ENCODE data around the gene TRERF1. TPM values are rescaled to one million over a fixed set of nuclear protein-coding genes. Genes with fewer than 3 reads are reported as not detected.
"Not testable (repeated sequence)": the region's sequence is repeated elsewhere in the genome, so short reads cannot be mapped to it uniquely, and the experiment has no call there.

The TRERF1 gene
- total RNA-seq, 5 donors from 2014 or later (not counting 1 experiment from before 2014, with no cell fraction given): 20.5 to 52.2 (median 25.6) TPM

DNA sequence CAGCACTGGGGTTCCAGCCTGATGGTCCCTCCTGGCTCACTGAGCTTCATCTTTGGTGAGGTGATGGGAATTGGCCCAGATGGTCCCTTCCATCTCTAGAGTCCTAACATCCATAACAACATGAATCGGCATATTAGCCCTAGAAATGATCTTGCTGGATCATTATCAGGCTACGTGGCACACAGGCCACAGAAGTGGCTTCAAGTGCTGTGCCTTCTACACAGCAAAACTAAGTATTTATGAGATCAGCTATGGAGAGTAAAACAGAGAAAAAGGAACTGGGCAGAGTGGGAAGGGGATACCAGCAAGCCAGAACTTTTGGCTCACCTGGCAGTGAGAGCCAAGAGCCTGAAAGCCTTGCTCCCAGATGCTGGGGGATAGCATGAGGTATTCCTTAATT lies 116.9 kb downstream of the TRERF1 start:
- ChIA-PET CTCF (no interaction called here), POLR2A (no interaction called here)
- no CpG with 5 or more reads among the region's 2 CpGs for WGBS (ENCODE audit: insufficient coverage)
- no peak for DNase-seq
- H3K27ac Mint-ChIP-seq: peak overlapping the region in 1 of 2 donors; percentile 14
- Histone ChIP-seq H3K27me3 (replicated peaks in 1 of 2; ENCODE audit: control insufficient read depth in 2 of 2, extremely low read depth in 1 of 2, insufficient read depth in 2 of 2, low read length in 1 of 2) (no peaks in the 10 kb centered on the region), H3K36me3 (ENCODE audit: control insufficient read depth in 2 of 2, extremely low read depth in 1 of 2, insufficient read depth in 1 of 2, low read length in 1 of 2) (peaks cover 0 to 9% of the 10 kb centered on the region in 2 donors), H3K4me3 (ENCODE audit: control insufficient read depth in 1 of 2, extremely low read depth in 1 of 2, low read length in 1 of 2) (no peak overlapping the region), H3K9me3 (no peaks in the 10 kb centered on the region), H3K27ac (ENCODE audit: low read length) (no peak overlapping the region), H3K4me1 (ENCODE audit: control insufficient read depth in 1 of 2, extremely low read depth in 1 of 2, insufficient read depth in 2 of 2, low read length in 2 of 2) (peaks cover 0 to 22% of the 10 kb centered on the region in 2 experiments)
- H3K27me3 Mint-ChIP-seq: no peaks in the 10 kb centered on the region
- H3K9me3 Mint-ChIP-seq: no peaks in the 10 kb centered on the region
- peaks cover 58 to 63% (median 60%) of the 10 kb centered on the region in 3 donors for H3K4me1 Mint-ChIP-seq
- no peak for ATAC-seq (replicated peaks in 1 of 4)
- H3K4me3 Mint-ChIP-seq: no peak overlapping the region
- H3K36me3 Mint-ChIP-seq: peaks cover 20% of the 10 kb centered on the region

DNA sequence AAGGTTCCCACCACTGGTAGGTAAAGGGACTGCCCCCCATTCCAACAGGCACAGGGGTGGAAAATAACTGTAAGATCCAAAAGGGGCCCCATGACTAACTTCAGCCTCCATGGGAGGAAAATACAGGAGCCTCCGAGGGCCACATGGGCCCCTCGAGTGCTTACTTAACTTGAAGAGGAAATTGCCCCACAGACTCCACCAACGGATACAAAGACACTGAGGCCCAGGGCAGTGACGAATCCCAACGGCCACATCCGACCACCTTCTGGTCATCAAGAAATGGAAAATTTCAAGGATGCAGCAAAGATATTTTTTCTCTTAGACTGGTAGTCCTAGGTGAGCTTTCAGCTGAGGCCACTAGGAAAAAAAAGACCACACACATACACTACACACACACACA lies 118.1 kb downstream of the TRERF1 start:
- no peaks in the 10 kb centered on the region for H3K9me3 ChIP-seq
- no peak overlapping the region for H3K27ac Mint-ChIP-seq
- H3K27me3 Mint-ChIP-seq: no peaks in the 10 kb centered on the region
- H3K36me3 Mint-ChIP-seq: peaks cover 21% of the 10 kb centered on the region
- peaks cover 0 to 9% of the 10 kb centered on the region in 2 donors for H3K36me3 ChIP-seq (ENCODE audit: control insufficient read depth in 2 of 2, extremely low read depth in 1 of 2, insufficient read depth in 1 of 2, low read length in 1 of 2)
- no peaks in the 10 kb centered on the region for H3K27me3 ChIP-seq (replicated peaks in 1 of 2; ENCODE audit: control insufficient read depth in 2 of 2, extremely low read depth in 1 of 2, insufficient read depth in 2 of 2, low read length in 1 of 2)
- H3K4me3 ChIP-seq (ENCODE audit: control insufficient read depth in 1 of 2, extremely low read depth in 1 of 2, low read length in 1 of 2): no peak overlapping the region
- ChIA-PET POLR2A (no interaction called here), CTCF (interaction anchor here in 1 of 2 donors (0.6 kb wide), 1 partner anchor 15 kb away, joined by 4 read pairs; no protein-coding TSS in a partner anchor)
- no peak overlapping the region for H3K27ac ChIP-seq (ENCODE audit: low read length)
- peaks cover 0 to 15% of the 10 kb centered on the region in 2 experiments for H3K4me1 ChIP-seq (ENCODE audit: control insufficient read depth in 1 of 2, extremely low read depth in 1 of 2, insufficient read depth in 2 of 2, low read length in 2 of 2)
- WGBS (ENCODE audit: insufficient coverage): 98% methylated on average over 5 of the region's 6 CpGs
- no peaks in the 10 kb centered on the region for H3K9me3 Mint-ChIP-seq
- no peak overlapping the region for H3K4me3 Mint-ChIP-seq
- no peak for DNase-seq
- ATAC-seq (replicated peaks in 1 of 4): no peak
- H3K4me1 Mint-ChIP-seq: peaks cover 50 to 55% (median 50%) of the 10 kb centered on the region in 3 donors

DNA sequence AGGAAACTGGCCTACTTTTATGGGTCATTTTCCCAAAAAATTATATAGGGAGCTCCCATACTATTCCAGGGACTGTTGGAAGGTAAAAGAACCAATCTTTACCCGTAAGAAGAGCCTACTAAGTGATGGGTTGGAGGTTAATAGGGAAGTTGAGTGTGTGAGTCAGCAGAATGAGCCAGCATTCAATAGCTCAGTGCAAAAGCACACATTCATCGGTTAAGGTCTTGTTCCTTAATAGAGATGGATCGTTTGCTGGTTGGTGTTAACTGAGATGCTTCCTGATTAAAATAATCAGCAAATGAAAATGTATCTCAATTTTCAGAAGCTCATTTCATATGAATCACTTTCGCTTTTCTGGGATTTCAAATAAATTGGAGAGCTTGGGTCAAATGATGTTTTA lies 118.8 kb downstream of the TRERF1 start:
- ATAC-seq (replicated peaks in 1 of 4): no peak
- no peaks in the 10 kb centered on the region for H3K27me3 ChIP-seq (replicated peaks in 1 of 2; ENCODE audit: control insufficient read depth in 2 of 2, extremely low read depth in 1 of 2, insufficient read depth in 2 of 2, low read length in 1 of 2)
- H3K9me3 ChIP-seq: no peaks in the 10 kb centered on the region
- H3K27ac ChIP-seq (ENCODE audit: low read length): no peak overlapping the region
- H3K36me3 ChIP-seq (ENCODE audit: control insufficient read depth in 2 of 2, extremely low read depth in 1 of 2, insufficient read depth in 1 of 2, low read length in 1 of 2): peaks cover 0 to 9% of the 10 kb centered on the region in 2 donors
- Mint-ChIP-seq H3K9me3 (no peaks in the 10 kb centered on the region), H3K4me3 (no peak overlapping the region), H3K4me1 (peaks cover 44 to 51% (median 46%) of the 10 kb centered on the region in 3 donors), H3K27ac (no peak overlapping the region), H3K27me3 (no peaks in the 10 kb centered on the region), H3K36me3 (peaks cover 20% of the 10 kb centered on the region)
- 90% methylated on average over 1 of the region's 4 CpGs for WGBS (ENCODE audit: insufficient coverage)
- CTCF ChIA-PET: interaction anchor here in 1 of 2 donors (0.6 kb wide), 1 partner anchor 509 kb away, joined by 3 read pairs; no protein-coding TSS in a partner anchor
- no peak for DNase-seq
- H3K4me3 ChIP-seq (ENCODE audit: control insufficient read depth in 1 of 2, extremely low read depth in 1 of 2, low read length in 1 of 2): no peak overlapping the region
- H3K4me1 ChIP-seq (ENCODE audit: control insufficient read depth in 1 of 2, extremely low read depth in 1 of 2, insufficient read depth in 2 of 2, low read length in 2 of 2): peaks cover 0 to 16% of the 10 kb centered on the region in 2 experiments
- POLR2A ChIA-PET: interaction anchor here in 1 of 2 donors (0.6 kb wide), 1 partner anchor 186 kb away, joined by 4 read pairs; no protein-coding TSS in a partner anchor

- Mint-ChIP-seq H3K4me3 (no peak overlapping the region), H3K27ac (peak overlapping the region in 1 of 2 donors; percentile 8), H3K36me3 (peaks cover 21% of the 10 kb centered on the region), H3K4me1 (peaks cover 34 to 53% (median 48%) of the 10 kb centered on the region in 3 donors), H3K27me3 (no peaks in the 10 kb centered on the region), H3K9me3 (no peaks in the 10 kb centered on the region)
- Histone ChIP-seq H3K36me3 (ENCODE audit: control insufficient read depth in 2 of 2, extremely low read depth in 1 of 2, insufficient read depth in 1 of 2, low read length in 1 of 2) (peaks cover 0 to 3% of the 10 kb centered on the region in 2 donors), H3K4me3 (ENCODE audit: control insufficient read depth in 1 of 2, extremely low read depth in 1 of 2, low read length in 1 of 2) (no peak overlapping the region), H3K27me3 (replicated peaks in 1 of 2; ENCODE audit: control insufficient read depth in 2 of 2, extremely low read depth in 1 of 2, insufficient read depth in 2 of 2, low read length in 1 of 2) (no peaks in the 10 kb centered on the region), H3K27ac (ENCODE audit: low read length) (no peak overlapping the region), H3K9me3 (no peaks in the 10 kb centered on the region), H3K4me1 (ENCODE audit: control insufficient read depth in 1 of 2, extremely low read depth in 1 of 2, insufficient read depth in 2 of 2, low read length in 2 of 2) (peaks cover 0 to 16% of the 10 kb centered on the region in 2 experiments)
- ChIA-PET CTCF (interaction anchor here in 1 of 2 donors (1.1 kb wide), 1 partner anchor 216 kb away, joined by 3 read pairs; no protein-coding TSS in a partner anchor), POLR2A (no interaction called here)
- ATAC-seq (replicated peaks in 1 of 4) (no peak), DNase-seq (no peak)
- WGBS (ENCODE audit: insufficient coverage): no CpG with 5 or more reads among the region's 4 CpGs
These were observed 120.7 kb downstream of the TRERF1 start for GRCh38 chr6:42331019-42331418.

GRCh38 chr6:42326248-42326647 lies 125.5 kb downstream of the TRERF1 start:
- Histone ChIP-seq H3K27ac (ENCODE audit: low read length) (no peak overlapping the region), H3K4me1 (ENCODE audit: control insufficient read depth in 1 of 2, extremely low read depth in 1 of 2, insufficient read depth in 2 of 2, low read length in 2 of 2) (peaks cover 7 to 8% of the 10 kb centered on the region in 2 experiments), H3K4me3 (ENCODE audit: control insufficient read depth in 1 of 2, extremely low read depth in 1 of 2, low read length in 1 of 2) (no peak overlapping the region), H3K9me3 (no peaks in the 10 kb centered on the region), H3K27me3 (replicated peaks in 1 of 2; ENCODE audit: control insufficient read depth in 2 of 2, extremely low read depth in 1 of 2, insufficient read depth in 2 of 2, low read length in 1 of 2) (no peaks in the 10 kb centered on the region), H3K36me3 (ENCODE audit: control insufficient read depth in 2 of 2, extremely low read depth in 1 of 2, insufficient read depth in 1 of 2, low read length in 1 of 2) (no peaks in the 10 kb centered on the region)
- H3K27me3 Mint-ChIP-seq: no peaks in the 10 kb centered on the region
- no peak overlapping the region for H3K4me3 Mint-ChIP-seq
- peaks cover 29% of the 10 kb centered on the region for H3K36me3 Mint-ChIP-seq
- H3K4me1 Mint-ChIP-seq: peaks cover 50 to 66% (median 61%) of the 10 kb centered on the region in 3 donors
- POLR2A ChIA-PET: no interaction called here
- ATAC-seq (replicated peaks in 1 of 4): no peak
- CTCF ChIA-PET: no interaction called here
- no peaks in the 10 kb centered on the region for H3K9me3 Mint-ChIP-seq
- no peak for DNase-seq
- no peak overlapping the region for H3K27ac Mint-ChIP-seq
- WGBS (ENCODE audit: insufficient coverage): no CpG with 5 or more reads among the region's 2 CpGs

DNA sequence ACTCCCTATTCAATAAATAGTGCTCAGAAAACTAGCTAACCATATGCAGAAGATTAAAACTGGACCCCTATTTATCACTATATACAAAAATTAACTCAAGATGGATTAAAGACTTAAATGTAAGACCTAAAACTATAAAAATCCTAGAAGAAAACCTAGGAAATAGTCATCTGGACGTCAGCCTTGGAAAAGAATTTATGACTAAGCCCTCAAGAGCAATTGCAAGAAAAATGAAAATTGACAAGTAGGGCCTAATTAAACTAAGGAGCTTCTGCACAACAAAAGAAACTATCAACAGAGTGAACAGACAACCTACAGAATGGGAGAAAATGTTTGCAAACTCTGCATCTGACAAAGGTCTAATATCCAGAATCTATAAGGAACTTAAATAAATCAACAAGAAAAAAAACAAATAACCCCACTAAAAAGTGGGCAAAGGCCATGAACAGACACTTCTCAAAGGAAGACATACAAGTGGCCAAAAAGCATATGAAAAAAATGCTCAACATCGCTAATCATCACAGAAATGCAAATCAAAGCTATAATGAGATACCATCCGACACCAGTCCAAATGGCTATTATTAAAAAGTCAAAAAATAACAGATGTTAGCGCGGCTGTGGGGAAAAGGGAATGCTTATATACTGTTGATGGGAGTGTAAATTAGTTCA lies 126.9 kb downstream of the TRERF1 start:
- H3K9me3 Mint-ChIP-seq; H3K9me3 ChIP-seq; DNase-seq; CTCF ChIA-PET; ATAC-seq (replicated peaks in 1 of 4); H3K27me3 ChIP-seq (replicated peaks in 1 of 2; ENCODE audit: control insufficient read depth in 2 of 2, extremely low read depth in 1 of 2, insufficient read depth in 2 of 2, low read length in 1 of 2); H3K36me3 ChIP-seq (ENCODE audit: control insufficient read depth in 2 of 2, extremely low read depth in 1 of 2, insufficient read depth in 1 of 2, low read length in 1 of 2); H3K4me3 Mint-ChIP-seq; POLR2A ChIA-PET; H3K27ac Mint-ChIP-seq; H3K27me3 Mint-ChIP-seq; H3K27ac ChIP-seq (ENCODE audit: low read length); H3K4me3 ChIP-seq (ENCODE audit: control insufficient read depth in 1 of 2, extremely low read depth in 1 of 2, low read length in 1 of 2): not testable (repeated sequence)
- H3K4me1 ChIP-seq (ENCODE audit: control insufficient read depth in 1 of 2, extremely low read depth in 1 of 2, insufficient read depth in 2 of 2, low read length in 2 of 2): peaks cover 7 to 15% of the 10 kb centered on the region in 2 experiments
- peaks cover 24% of the 10 kb centered on the region for H3K36me3 Mint-ChIP-seq
- WGBS (ENCODE audit: insufficient coverage): no CpG with 5 or more reads among the region's 5 CpGs
- H3K4me1 Mint-ChIP-seq: peaks cover 52 to 69% (median 61%) of the 10 kb centered on the region in 3 donors
